Measurements from ENCODE around the gene SNAPC5.

GRCh38 chr15:66542896-66543295, 45.3 kb upstream of the SNAPC5 start:
- TF ChIP-seq, protein P1, sequence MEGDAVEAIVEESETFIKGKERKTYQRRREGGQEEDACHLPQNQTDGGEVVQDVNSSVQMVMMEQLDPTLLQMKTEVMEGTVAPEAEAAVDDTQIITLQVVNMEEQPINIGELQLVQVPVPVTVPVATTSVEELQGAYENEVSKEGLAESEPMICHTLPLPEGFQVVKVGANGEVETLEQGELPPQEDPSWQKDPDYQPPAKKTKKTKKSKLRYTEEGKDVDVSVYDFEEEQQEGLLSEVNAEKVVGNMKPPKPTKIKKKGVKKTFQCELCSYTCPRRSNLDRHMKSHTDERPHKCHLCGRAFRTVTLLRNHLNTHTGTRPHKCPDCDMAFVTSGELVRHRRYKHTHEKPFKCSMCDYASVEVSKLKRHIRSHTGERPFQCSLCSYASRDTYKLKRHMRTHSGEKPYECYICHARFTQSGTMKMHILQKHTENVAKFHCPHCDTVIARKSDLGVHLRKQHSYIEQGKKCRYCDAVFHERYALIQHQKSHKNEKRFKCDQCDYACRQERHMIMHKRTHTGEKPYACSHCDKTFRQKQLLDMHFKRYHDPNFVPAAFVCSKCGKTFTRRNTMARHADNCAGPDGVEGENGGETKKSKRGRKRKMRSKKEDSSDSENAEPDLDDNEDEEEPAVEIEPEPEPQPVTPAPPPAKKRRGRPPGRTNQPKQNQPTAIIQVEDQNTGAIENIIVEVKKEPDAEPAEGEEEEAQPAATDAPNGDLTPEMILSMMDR (IDR thresholded peaks at IDR 0.05; ENCODE audit: control extremely low read depth in 1 of 3, insufficient read depth in 1 of 3, low read depth in 1 of 3, low read length in 3 of 3) = no peak
- TF ChIP-seq EZH2 (IDR thresholded peaks at IDR 0.05; ENCODE audit: low read depth, low read length, severe bottlenecking) = no peak
- TF ChIP-seq BCL11A (IDR thresholded peaks at IDR 0.05; ENCODE audit: low read depth in 2 of 2, low read length in 2 of 2) = no peak
- no peak for TF ChIP-seq GABPA (IDR thresholded peaks at IDR 0.05; ENCODE audit: borderline replicate concordance, insufficient read depth, low read length)
- no peak for TF ChIP-seq POLR2A (IDR thresholded peaks at IDR 0.05; ENCODE audit: control extremely low read depth in 1 of 2, low read depth in 2 of 2, low read length in 2 of 2)
- no peak for TF ChIP-seq CEBPB (IDR thresholded peaks at IDR 0.05; ENCODE audit: low read depth, low read length)
- no peak for TF ChIP-seq TAF1 (IDR thresholded peaks at IDR 0.05; ENCODE audit: low read depth, low read length)
- no peak for TF ChIP-seq SIX5 (IDR thresholded peaks at IDR 0.05; ENCODE audit: low read depth, low read length)
- no peak for TF ChIP-seq RBBP5 (IDR thresholded peaks at IDR 0.05; ENCODE audit: borderline replicate concordance, low read depth, low read length)
- TF ChIP-seq USF2 (IDR thresholded peaks at IDR 0.05; ENCODE audit: low read length) = no peak
